H9 (cell line): ENCODE data around the gene CORO2B. TPM values are rescaled to one million over a fixed set of nuclear protein-coding genes. Genes with fewer than 3 reads are reported as not detected.

Experiments
- DNase-seq: peaks from one replicate; pipeline ENCODE4 v3.0.0-alpha.2; 2017
- H2AFZ ChIP-seq: one replicate; pipeline ENCODE4 v1.6.1; 2013; ENCODE audit warnings: mild to moderate bottlenecking, low read length, control low read depth, moderate library complexity
- H2AK5ac ChIP-seq: 2 replicates; pipeline ENCODE4 v1.6.1; 2013; ENCODE audit warnings: low read length, control low read depth, mixed read lengths; ENCODE audit not compliant: insufficient read length
- H2BK120ac ChIP-seq: one replicate; pipeline ENCODE4 v1.6.1; 2013; ENCODE audit warnings: low read depth, mild to moderate bottlenecking, low read length, control low read depth, inconsistent platforms; ENCODE audit not compliant: poor library complexity, severe bottlenecking
- H2BK12ac ChIP-seq: 2 replicates; pipeline ENCODE4 v1.6.1; 2013; ENCODE audit warnings: low read length, control low read depth, mixed read lengths, low read depth; ENCODE audit not compliant: insufficient read length
- H2BK15ac ChIP-seq: 2 replicates; pipeline ENCODE4 v1.6.1; 2013; ENCODE audit warnings: low read depth, low read length, control low read depth
- H2BK20ac ChIP-seq: one replicate; pipeline ENCODE4 v1.6.1; 2013; ENCODE audit warnings: low read depth, mild to moderate bottlenecking, low read length, control low read depth, inconsistent platforms; ENCODE audit not compliant: poor library complexity, severe bottlenecking
- H2BK5ac ChIP-seq: 2 replicates; pipeline ENCODE4 v1.6.1; 2013; ENCODE audit warnings: low read length, control low read depth, mixed read lengths; ENCODE audit not compliant: insufficient read length
- H3K14ac ChIP-seq: 2 replicates; pipeline ENCODE4 v1.6.1; 2013; ENCODE audit warnings: low read length, control low read depth; ENCODE audit not compliant: insufficient read depth
- H3K18ac ChIP-seq: 2 replicates; pipeline ENCODE4 v1.6.1; 2013; ENCODE audit warnings: low read depth, mild to moderate bottlenecking, mixed read lengths, low read length, control low read depth; ENCODE audit not compliant: insufficient read length
- H3K23ac ChIP-seq: 2 replicates; pipeline ENCODE4 v1.6.1; 2013; ENCODE audit warnings: low read length, control low read depth, mixed read lengths, low read depth; ENCODE audit not compliant: insufficient read length
- H3K23me2 ChIP-seq: 2 replicates; pipeline ENCODE4 v1.6.1; 2013; ENCODE audit warnings: low read depth, mild to moderate bottlenecking, mixed read lengths, low read length, control low read depth; ENCODE audit not compliant: insufficient read length, poor library complexity, severe bottlenecking
- H3K27ac ChIP-seq: 2 replicates; pipeline ENCODE4 v1.5.1; 2013; ENCODE audit warnings: low read length, control low read depth, mixed read lengths, low read depth; ENCODE audit not compliant: insufficient read length
- H3K27me3 ChIP-seq: 2 replicates; pipeline ENCODE4 v1.6.1; 2013; ENCODE audit warnings: low read length, control low read depth, inconsistent platforms; ENCODE audit not compliant: insufficient read depth
- H3K4ac ChIP-seq: 2 replicates; pipeline ENCODE4 v1.6.1; 2013; ENCODE audit warnings: low read depth, mild to moderate bottlenecking, control low read depth, inconsistent platforms, low read length, moderate library complexity
- H3K4me1 ChIP-seq: 2 replicates; pipeline ENCODE4 v1.6.1; 2013; ENCODE audit warnings: low read length, control low read depth, inconsistent platforms; ENCODE audit not compliant: insufficient read depth
- H3K4me2 ChIP-seq: 2 replicates; pipeline ENCODE4 v1.6.1; 2013; ENCODE audit warnings: low read length, control low read depth, mixed read lengths; ENCODE audit not compliant: insufficient read length, insufficient read depth
- H3K56ac ChIP-seq: 2 replicates; pipeline ENCODE4 v1.6.1; 2013; ENCODE audit warnings: low read depth, mild to moderate bottlenecking, mixed read lengths, low read length, control low read depth; ENCODE audit not compliant: insufficient read length
- H3K79me1 ChIP-seq: 2 replicates; pipeline ENCODE4 v1.6.1; 2013; ENCODE audit warnings: low read depth, mild to moderate bottlenecking, moderate library complexity, low read length, control low read depth, inconsistent platforms; ENCODE audit not compliant: insufficient read depth, poor library complexity, severe bottlenecking
- H3K79me2 ChIP-seq: 2 replicates; pipeline ENCODE4 v1.6.1; 2013; ENCODE audit warnings: low read length, control low read depth, inconsistent platforms; ENCODE audit not compliant: insufficient read depth
- H3K9ac ChIP-seq: 2 replicates; pipeline ENCODE4 v1.6.1; 2013; ENCODE audit warnings: low read length, control low read depth, mixed read lengths; ENCODE audit not compliant: insufficient read length; ENCODE audit errors: extremely low read depth
- H3K9me3 ChIP-seq: one replicate; pipeline ENCODE4 v1.6.1; 2013; ENCODE audit warnings: low read depth, low read length, inconsistent platforms; ENCODE audit not compliant: control insufficient read depth
- H3T11ph ChIP-seq: one replicate; pipeline ENCODE4 v1.6.1; 2013; ENCODE audit warnings: mild to moderate bottlenecking, low read length, control low read depth, inconsistent platforms
- H4K20me1 ChIP-seq: one replicate; pipeline ENCODE4 v1.6.1; 2013; ENCODE audit not compliant: control insufficient read depth, insufficient read length, insufficient read depth
- H4K5ac ChIP-seq: 2 replicates; pipeline ENCODE4 v1.6.1; 2013; ENCODE audit warnings: low read depth, mild to moderate bottlenecking, mixed read lengths, low read length, control low read depth; ENCODE audit not compliant: insufficient read length
- H4K8ac ChIP-seq: replicated peaks from 2 replicates; pipeline ENCODE4 v1.6.1; 2013; ENCODE audit warnings: low read length, control low read depth, mixed read lengths, low read depth; ENCODE audit not compliant: insufficient read length
- H4K91ac ChIP-seq: 2 replicates; pipeline ENCODE4 v1.6.1; 2013; ENCODE audit warnings: low read depth, mild to moderate bottlenecking, moderate library complexity, mixed read lengths, low read length, control low read depth; ENCODE audit not compliant: insufficient read length
- H3K27ac Mint-ChIP-seq, 3 experiments: 2 replicates in 2 of 3; 3 replicates in 1 of 3; pipeline ENCODE4 v1.8.0; 2020 to 2021; ENCODE audit warnings: mixed read lengths in 3 of 3, mild to moderate bottlenecking in 1 of 3, moderate library complexity in 1 of 3
- H3K27me3 Mint-ChIP-seq: 2 replicates; pipeline ENCODE4 v1.8.0; 2021; ENCODE audit warnings: low read depth, mild to moderate bottlenecking, moderate library complexity, mixed read lengths
- H3K36me3 Mint-ChIP-seq, 3 experiments: 2 replicates in 2 of 3; 3 replicates in 1 of 3; pipeline ENCODE4 v1.8.0; 2020 to 2021; ENCODE audit warnings: low read depth in 3 of 3, mixed read lengths in 3 of 3; ENCODE audit not compliant: insufficient read depth in 1 of 3
- H3K4me1 Mint-ChIP-seq, 2 experiments: 2 replicates each; pipeline ENCODE4 v1.8.0; 2020; ENCODE audit warnings: mixed read lengths in 2 of 2
- H3K4me3 Mint-ChIP-seq, 2 experiments: 2 replicates in 1 of 2; 3 replicates in 1 of 2; pipeline ENCODE4 v1.8.0; 2020 to 2021; ENCODE audit warnings: mild to moderate bottlenecking in 2 of 2, mixed read lengths in 2 of 2, moderate library complexity in 1 of 2
- H3K9me3 Mint-ChIP-seq, 2 experiments: 2 replicates in 1 of 2; 3 replicates in 1 of 2; pipeline ENCODE4 v1.8.0; 2020; ENCODE audit warnings: mild to moderate bottlenecking in 2 of 2, mixed read lengths in 2 of 2, moderate library complexity in 1 of 2
- WGBS: extraction: QIAGEN DNeasy Blood & Tissue Kit; methylation state at CpG from one replicate; pipeline ENCODE4 v1.1.7; 2013; ENCODE audit warnings: missing lambda C conversion rate, low lambda C conversion rate, mixed read lengths; ENCODE audit not compliant: insufficient read length; ENCODE audit errors: extremely low coverage; 5-methylcytosine and 5-hydroxymethylcytosine counted together
- total RNA-seq: library from RNA; stranded (reverse); gene quantifications from 2 replicates; pipeline ENCODE4 v1.2.1, GENCODE V29; 2021
- TF ChIP-seq, protein P1 (sequence below): fragments of 200-600 bp; sonication (generic); conservative IDR thresholded peaks from 3 replicates; pipeline ENCODE4 v1.8.0; 2021; ENCODE audit warnings: antibody characterized with exemption, mild to moderate bottlenecking

Gene CORO2B
- total RNA-seq, 1 experiment from 2014 or later, result 3.1 TPM

DNA sequence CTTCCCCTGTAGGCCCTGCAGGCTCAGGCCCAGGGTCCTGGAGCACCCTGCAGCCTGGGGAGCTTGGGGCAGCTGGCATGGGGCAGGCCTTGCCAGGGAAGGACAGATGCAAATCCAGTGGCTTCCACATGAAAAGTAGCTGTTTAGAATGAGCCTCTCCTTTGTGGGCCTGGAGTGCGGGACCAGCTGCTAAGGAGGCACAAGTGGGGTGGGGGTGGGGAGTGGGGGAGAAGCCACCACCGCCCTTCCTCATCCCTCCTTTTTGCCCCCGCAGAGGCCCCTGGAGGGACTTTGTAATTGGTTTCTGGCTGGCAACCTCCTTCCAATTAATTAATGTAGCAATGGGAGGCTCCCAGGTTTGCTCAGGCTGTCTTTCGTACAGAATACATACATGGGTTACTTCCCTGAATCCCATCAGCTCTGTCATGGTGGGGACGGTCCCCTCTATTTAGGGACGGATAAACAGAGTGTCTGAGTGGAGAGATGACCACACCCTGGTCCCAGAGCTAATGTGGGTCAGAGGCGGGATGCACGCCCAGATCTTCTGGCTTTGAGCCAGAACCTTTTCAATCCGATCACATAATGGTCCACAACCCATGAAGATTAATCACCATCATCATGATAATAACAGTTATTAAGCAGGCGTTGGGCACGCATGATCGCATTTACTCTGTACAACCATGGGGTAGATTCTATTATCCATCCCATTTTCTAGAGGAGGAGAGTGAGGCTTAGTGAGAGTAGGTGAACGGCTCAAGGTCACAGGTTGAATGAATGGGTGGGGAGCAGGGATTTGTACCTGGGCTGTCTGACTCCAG is 6.2 kb downstream of the CORO2B start:
- H3K9me3 Mint-ChIP-seq, result no peaks in the 10 kb centered on the region; a peak in 1 of 5 replicates

More for the DNA sequence above, 6.2 kb downstream of the CORO2B start:
- no peak overlapping the region for H4K8ac ChIP-seq
- H3K23ac ChIP-seq, result no peak overlapping the region
- H3K36me3 Mint-ChIP-seq, result no peaks in the 10 kb centered on the region
- no peak overlapping the region for H3K4ac ChIP-seq
- H3K23me2 ChIP-seq, result no peaks in the 10 kb centered on the region
- no peak overlapping the region for H2AFZ ChIP-seq
- no peak overlapping the region for H2BK20ac ChIP-seq
- H3T11ph ChIP-seq, result no peak overlapping the region
- H4K91ac ChIP-seq, result no peak overlapping the region
- no peaks in the 10 kb centered on the region for H3K9me3 ChIP-seq
- H3K27me3 ChIP-seq, result no peaks in the 10 kb centered on the region
- no peaks in the 10 kb centered on the region for H3K79me1 ChIP-seq
- no peak overlapping the region for H4K5ac ChIP-seq
- H2AK5ac ChIP-seq, result no peak overlapping the region
- H3K18ac ChIP-seq, result no peak overlapping the region
- peaks cover 18% of the 10 kb centered on the region for H3K27me3 Mint-ChIP-seq
- no peaks in the 10 kb centered on the region for H4K20me1 ChIP-seq
- no peak overlapping the region for H2BK5ac ChIP-seq
- no peak overlapping the region for H3K27ac ChIP-seq
- no peak overlapping the region; a peak in 2 of 7 replicates for H3K27ac Mint-ChIP-seq
- no peak overlapping the region for H2BK15ac ChIP-seq
- H3K56ac ChIP-seq, result no peak overlapping the region
- peaks cover 60 to 64% of the 10 kb centered on the region in 2 experiments for H3K4me1 Mint-ChIP-seq
- H2BK120ac ChIP-seq, result no peak overlapping the region
- no peak overlapping the region for H2BK12ac ChIP-seq
- TF ChIP-seq, protein P1, sequence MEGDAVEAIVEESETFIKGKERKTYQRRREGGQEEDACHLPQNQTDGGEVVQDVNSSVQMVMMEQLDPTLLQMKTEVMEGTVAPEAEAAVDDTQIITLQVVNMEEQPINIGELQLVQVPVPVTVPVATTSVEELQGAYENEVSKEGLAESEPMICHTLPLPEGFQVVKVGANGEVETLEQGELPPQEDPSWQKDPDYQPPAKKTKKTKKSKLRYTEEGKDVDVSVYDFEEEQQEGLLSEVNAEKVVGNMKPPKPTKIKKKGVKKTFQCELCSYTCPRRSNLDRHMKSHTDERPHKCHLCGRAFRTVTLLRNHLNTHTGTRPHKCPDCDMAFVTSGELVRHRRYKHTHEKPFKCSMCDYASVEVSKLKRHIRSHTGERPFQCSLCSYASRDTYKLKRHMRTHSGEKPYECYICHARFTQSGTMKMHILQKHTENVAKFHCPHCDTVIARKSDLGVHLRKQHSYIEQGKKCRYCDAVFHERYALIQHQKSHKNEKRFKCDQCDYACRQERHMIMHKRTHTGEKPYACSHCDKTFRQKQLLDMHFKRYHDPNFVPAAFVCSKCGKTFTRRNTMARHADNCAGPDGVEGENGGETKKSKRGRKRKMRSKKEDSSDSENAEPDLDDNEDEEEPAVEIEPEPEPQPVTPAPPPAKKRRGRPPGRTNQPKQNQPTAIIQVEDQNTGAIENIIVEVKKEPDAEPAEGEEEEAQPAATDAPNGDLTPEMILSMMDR, result no peak
- no peak overlapping the region for H3K9ac ChIP-seq
- H3K4me3 Mint-ChIP-seq, result no peak overlapping the region
- no peak overlapping the region; the same call in 1 of the 2 replicates for H3K14ac ChIP-seq
- no CpG with 5 or more reads among the region's 13 CpGs for WGBS
- DNase-seq, result no peak
- no peak overlapping the region for H3K4me2 ChIP-seq
- H3K79me2 ChIP-seq, result no peaks in the 10 kb centered on the region
- H3K4me1 ChIP-seq, result no peaks in the 10 kb centered on the region; the same call in 1 of the 2 replicates
